ENCODE measurements around the gene FHIT.
"Not testable (repeated sequence)": the region's sequence is repeated elsewhere in the genome, so short reads cannot be mapped to it uniquely, and the experiment has no call there.

The FHIT gene

DNA sequence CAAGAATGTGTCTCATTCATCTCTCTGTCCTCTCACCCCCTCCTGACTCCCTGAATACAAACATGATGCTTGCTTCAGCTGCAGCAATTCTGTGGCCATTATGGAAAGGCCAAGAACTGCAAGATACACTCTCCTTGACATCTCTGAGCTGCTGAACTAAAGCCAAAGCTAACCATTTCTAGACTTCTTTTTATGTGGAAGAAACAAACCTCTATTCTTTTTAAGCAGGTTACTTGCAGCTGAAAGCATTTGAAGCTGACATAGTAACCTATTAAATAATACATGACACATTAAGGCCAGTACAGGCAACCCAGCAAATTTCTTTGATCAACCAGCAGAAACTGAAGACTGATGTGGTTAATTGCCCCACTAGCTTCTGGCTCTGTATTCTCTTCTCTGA, 17.5 kb downstream of the FHIT start:
- no peak overlapping the region for H3K4me3 ChIP-seq (ENCODE audit: low read length)
- DNase-seq (ENCODE audit: low read depth, low spot score) = no peak

- no peak overlapping the region for H3K4me3 ChIP-seq (ENCODE audit: low read length)
Observed at GRCh38 chr3:61231693-61232092, 19.6 kb downstream of the FHIT start.

GRCh38 chr3:61227799-61228198, 23.5 kb downstream of the FHIT start:
- no peak for DNase-seq (ENCODE audit: low read depth, low spot score)

More at GRCh38 chr3:61231693-61232092, 19.6 kb downstream of the FHIT start:
- DNase-seq (ENCODE audit: low read depth, low spot score) = no peak

GRCh38 chr3:61226166-61226686, 25.0 kb downstream of the FHIT start:
- H3K4me3 ChIP-seq (ENCODE audit: low read length) = no peak overlapping the region
- DNase-seq (ENCODE audit: low read depth, low spot score) = no peak

More at GRCh38 chr3:61227799-61228198, 23.5 kb downstream of the FHIT start:
- H3K4me3 ChIP-seq (ENCODE audit: low read length) = no peak overlapping the region

DNA sequence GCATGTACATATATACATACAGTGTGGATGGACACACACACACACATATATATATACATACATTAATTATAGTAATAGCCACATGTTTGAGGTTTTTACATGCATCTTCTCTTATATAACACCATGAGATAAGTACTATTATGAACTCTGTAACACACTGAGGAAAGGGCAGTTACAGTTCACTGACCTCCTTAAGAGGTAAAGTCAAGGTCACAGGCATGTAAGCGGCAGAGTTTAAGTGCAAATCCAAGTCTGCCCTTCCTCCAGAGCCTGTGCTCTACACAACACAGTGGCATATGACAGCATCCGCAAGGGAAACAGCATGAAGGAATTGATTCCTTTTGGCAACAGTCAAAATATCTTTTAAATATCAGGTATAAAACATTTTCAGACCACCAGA, 26.4 kb downstream of the FHIT start:
- no peak for DNase-seq (ENCODE audit: low read depth, low spot score)
- H3K4me3 ChIP-seq (ENCODE audit: low read length) = no peak overlapping the region

- no peak for DNase-seq (ENCODE audit: low read depth, low spot score)
- no peak overlapping the region for H3K4me3 ChIP-seq (ENCODE audit: low read length)
Observed at GRCh38 chr3:61223451-61223850, 27.8 kb downstream of the FHIT start.

GRCh38 chr3:61222467-61222866, 28.8 kb downstream of the FHIT start:
- no peak overlapping the region for H3K4me3 ChIP-seq (ENCODE audit: low read length)
- no peak for DNase-seq (ENCODE audit: low read depth, low spot score)

DNA sequence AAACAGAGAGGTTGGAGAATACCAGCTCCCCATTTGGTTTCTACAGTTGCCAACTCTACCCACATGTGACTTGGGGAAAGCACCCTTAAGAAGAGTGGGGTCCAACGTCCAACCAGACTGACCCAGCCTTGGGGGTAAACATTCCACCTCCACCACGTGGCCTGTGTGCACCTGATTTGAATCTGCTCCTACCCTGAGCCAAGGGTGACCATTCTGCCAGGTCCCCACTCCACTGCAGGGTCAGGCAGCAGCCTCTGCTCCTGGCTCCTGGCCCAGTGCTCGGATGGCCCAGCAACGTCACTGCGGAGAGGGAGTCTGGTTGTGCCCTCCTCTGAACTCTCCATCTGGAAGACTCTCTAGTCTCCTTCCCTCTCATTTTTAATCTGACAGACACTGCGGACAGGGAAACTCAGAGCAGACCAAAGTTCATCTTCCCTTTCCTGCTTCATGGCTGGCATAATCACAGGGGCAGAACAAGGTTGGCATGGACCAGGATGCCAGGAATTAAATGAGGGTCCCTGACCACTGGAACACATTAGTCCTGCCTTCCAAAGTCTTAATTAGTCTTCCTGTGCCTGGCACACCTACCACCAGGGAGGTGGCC, 29.4 kb downstream of the FHIT start:
- no peak overlapping the region for H3K4me3 ChIP-seq (ENCODE audit: low read length)
- DNase-seq (ENCODE audit: low read depth, low spot score) = no peak

- no peak for DNase-seq (ENCODE audit: low read depth, low spot score)
- H3K4me3 ChIP-seq (ENCODE audit: low read length) = no peak overlapping the region
Observed at GRCh38 chr3:61218504-61218903, 32.7 kb downstream of the FHIT start.

GRCh38 chr3:61216171-61216570, 35.1 kb downstream of the FHIT start:
- not testable (repeated sequence) for DNase-seq (ENCODE audit: low read depth, low spot score)

GRCh38 chr3:61202086-61202485, 49.2 kb downstream of the FHIT start:
- no peak for DNase-seq (ENCODE audit: low read depth, low spot score)

More at GRCh38 chr3:61216171-61216570, 35.1 kb downstream of the FHIT start:
- H3K4me3 ChIP-seq (ENCODE audit: low read length) = not testable (repeated sequence)

GRCh38 chr3:61201071-61201470, 50.2 kb downstream of the FHIT start:
- no peak for DNase-seq (ENCODE audit: low read depth, low spot score)
- H3K4me3 ChIP-seq (ENCODE audit: low read length) = no peak overlapping the region

More at GRCh38 chr3:61202086-61202485, 49.2 kb downstream of the FHIT start:
- no peak overlapping the region for H3K4me3 ChIP-seq (ENCODE audit: low read length)

DNA sequence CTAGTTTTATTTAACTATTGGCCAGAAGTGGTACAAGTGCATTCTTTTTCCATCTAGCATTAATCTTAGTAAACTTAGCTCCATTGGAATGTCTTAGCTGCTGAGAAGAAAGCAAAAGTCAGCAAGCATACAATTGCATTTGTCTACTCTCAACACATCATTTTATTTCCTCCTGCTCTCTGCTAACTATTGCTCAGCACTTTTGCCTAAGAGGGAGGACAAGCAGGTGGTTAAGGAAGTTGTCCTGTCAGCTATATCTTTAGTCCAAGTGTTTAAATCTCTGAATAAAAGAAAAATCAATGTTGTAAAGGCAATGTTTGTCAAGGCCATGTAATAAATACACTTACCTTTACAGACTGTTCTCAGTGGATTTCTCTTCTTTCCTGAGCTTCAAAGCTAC, 51.0 kb downstream of the FHIT start:
- H3K4me3 ChIP-seq (ENCODE audit: low read length) = no peak overlapping the region
- no peak for DNase-seq (ENCODE audit: low read depth, low spot score)

DNA sequence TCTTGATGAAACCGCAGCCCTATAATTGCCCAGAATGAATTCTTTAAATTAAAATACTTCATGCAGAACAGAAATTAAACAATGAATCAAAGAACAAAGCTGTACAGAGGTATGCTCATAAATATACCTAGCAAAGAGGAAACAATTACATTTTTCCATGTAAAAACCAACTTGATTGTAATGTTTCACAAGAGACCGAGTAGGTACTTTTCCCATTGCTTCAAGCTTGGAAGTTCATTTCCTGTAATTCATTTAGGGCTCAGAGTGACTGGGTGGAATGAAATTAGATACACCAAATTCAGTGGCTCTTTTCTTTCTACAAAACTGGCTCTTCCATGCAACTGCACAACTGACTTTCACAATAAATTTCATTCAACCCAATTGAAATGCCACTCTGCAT, 51.4 kb downstream of the FHIT start:
- H3K4me3 ChIP-seq (ENCODE audit: low read length) = no peak overlapping the region
- DNase-seq (ENCODE audit: low read depth, low spot score) = no peak

DNA sequence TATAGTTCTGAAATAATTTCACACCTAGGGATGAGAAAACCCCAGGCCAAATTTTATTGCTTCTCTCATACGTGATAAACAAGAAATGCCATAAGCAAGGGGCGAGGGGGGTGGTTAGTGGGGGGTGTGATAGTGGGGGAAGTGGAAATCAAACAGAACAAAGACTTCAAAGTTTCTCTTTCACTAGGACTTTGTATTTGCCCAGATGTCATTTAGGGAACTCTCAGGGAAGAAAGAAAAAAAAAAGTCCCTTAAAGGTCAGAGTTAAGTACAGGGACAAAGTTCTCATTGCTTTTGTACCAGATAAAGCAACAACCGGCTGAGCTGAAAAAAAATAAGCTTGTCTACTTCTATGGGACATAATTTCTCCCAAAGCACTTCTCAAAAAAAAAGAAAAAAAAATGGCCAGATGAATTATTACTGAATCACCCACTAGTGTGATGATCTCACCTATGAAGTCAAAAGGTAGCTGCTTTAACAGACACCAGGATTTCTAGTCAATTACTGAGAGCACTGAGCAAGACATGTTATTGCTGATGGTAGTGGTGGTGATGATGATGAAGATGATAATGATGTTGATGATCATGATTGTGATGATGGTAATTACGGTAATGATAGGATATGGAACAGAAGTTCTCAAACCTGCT, 56.2 kb downstream of the FHIT start:
- no peak overlapping the region for H3K4me3 ChIP-seq (ENCODE audit: low read length)
- DNase-seq (ENCODE audit: low read depth, low spot score) = no peak

DNA sequence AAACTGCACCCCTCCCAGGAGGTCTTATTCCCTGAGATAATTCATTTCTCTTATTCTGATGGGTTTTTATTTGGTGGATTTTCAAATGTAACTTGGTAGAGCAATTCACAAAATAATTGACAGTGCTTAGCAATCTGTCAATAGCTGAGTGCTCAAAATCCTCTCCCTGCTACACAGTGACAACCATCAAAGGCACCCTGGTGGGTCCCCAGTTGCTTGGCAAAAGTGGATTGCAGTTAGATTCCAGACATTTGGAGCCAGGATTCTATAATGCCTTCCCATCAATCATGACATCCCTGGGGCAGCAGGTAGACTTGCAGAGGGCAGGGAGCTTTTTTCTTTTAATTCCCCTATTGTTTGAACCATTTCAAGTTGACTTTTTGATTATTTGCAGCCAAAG, 59.0 kb downstream of the FHIT start:
- no peak for DNase-seq (ENCODE audit: low read depth, low spot score)
- no peak overlapping the region for H3K4me3 ChIP-seq (ENCODE audit: low read length)

DNA sequence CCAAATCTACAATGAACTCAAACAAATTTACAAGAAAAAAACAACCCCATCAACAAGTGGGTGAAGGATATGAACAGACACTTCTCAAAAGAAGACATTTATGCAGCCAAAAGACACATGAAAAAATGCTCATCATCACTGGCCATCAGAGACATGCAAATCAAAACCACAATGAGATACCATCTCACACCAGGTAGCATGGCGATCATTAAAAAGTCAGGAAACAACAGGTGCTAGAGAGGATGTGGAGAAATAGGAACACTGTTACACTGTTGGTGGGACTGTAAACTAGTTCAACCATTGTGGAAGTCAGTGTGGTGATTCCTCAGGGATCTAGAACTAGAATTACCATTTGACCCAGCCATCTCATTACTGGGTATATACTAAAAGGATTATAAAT, 61.0 kb downstream of the FHIT start:
- not testable (repeated sequence) for H3K4me3 ChIP-seq (ENCODE audit: low read length); DNase-seq (ENCODE audit: low read depth, low spot score)

DNA sequence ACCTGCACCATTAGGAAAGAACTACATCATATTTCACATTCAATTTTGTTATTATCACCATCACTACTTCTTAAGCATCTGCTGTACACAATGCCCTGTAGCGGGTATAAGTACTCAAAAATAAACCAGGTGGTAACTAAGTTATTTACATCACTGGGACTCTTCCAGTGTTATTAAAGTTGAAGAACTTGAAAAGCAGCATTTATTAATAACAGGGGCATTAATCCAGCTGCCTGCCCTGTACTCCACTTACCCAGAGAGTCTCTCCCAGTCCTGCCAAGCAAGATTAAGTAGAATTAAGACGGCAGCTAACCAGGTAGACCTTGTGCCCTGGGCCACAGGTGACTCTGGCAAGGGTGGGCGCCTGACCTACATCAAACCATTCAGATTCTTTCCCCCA, 65.2 kb downstream of the FHIT start:
- H3K4me3 ChIP-seq (ENCODE audit: low read length) = no peak overlapping the region
- no peak for DNase-seq (ENCODE audit: low read depth, low spot score)

GRCh38 chr3:61184956-61185355, 66.3 kb downstream of the FHIT start:
- no peak overlapping the region for H3K4me3 ChIP-seq (ENCODE audit: low read length)
- DNase-seq (ENCODE audit: low read depth, low spot score) = no peak

DNA sequence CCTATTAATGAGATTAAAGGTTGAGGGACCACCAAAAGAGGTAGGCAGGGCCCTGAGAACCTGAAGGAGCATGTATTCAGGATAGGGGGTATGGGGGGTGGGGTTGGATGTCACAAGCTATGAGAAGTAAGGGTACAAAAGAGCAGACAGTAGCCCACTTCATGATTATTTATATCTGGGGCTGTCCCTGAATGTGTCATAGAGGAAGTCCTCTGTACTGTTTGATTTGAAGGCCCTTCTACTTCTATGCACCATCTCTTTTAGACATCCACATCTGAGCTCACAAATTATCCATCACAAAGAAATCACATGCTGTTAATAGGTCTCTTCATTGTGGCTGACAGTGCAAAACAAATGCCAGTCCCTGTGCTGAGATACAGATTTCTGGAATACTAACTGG, 68.6 kb downstream of the FHIT start:
- no peak overlapping the region for H3K4me3 ChIP-seq (ENCODE audit: low read length)
- no peak for DNase-seq (ENCODE audit: low read depth, low spot score)

DNA sequence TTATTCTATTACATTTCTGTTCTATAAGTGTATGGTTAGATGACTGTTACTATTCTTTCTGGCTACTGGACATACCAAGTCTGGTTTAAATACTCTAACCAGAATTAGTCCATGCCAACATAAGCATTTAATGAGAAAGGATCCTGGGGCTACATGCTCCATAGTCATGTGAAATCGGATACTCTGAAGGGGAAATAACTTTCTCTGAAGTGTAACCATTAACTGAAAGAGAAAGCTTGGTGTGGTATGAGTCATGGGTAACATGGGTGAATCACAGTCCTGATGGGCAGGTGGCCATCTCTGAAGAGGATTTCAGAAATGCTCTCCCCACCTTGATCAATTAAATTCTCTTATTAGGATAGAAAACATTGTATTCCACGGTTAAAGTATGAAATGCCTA, 69.4 kb downstream of the FHIT start:
- DNase-seq (ENCODE audit: low read depth, low spot score) = no peak
- H3K4me3 ChIP-seq (ENCODE audit: low read length) = no peak overlapping the region
